ENCODE data around the gene BRPF1. TPM values are rescaled to one million over a fixed set of nuclear protein-coding genes. Genes with fewer than 3 reads are reported as not detected.
A peak's percentile ranks its signal among the peaks of the same experiment; 100 is the strongest.

BRPF1 gene
- total and polyA plus RNA-seq, 2 donors (not counting 1 experiment from before 2014, with no cell fraction given), result 24.4 to 36.5 TPM

- no peaks in the 10 kb centered on the region for H3K27me3 ChIP-seq (replicated peaks in 1 of 4; ENCODE audit: control extremely low read depth in 1 of 4, control insufficient read depth in 3 of 4, insufficient read depth in 4 of 4, low read length in 3 of 4)
- peak overlapping the region; percentile 98 for H3K4me2 ChIP-seq (replicated peaks; ENCODE audit: low read depth, low read length, poor library complexity, severe bottlenecking)
- peak overlapping the region; percentile 78 to 99 (median 94) for H3K4me3 ChIP-seq (ENCODE audit: control extremely low read depth in 1 of 5, extremely low read depth in 1 of 5, insufficient read depth in 1 of 5, low read depth in 2 of 5, low read length in 4 of 5)
- Mint-ChIP-seq H3K4me1 (peaks cover 51% of the 10 kb centered on the region), H3K27ac (peak overlapping the region; percentile 100), H3K9me3 (ENCODE audit: insufficient read depth) (no peaks in the 10 kb centered on the region), H3K4me3 (peak overlapping the region; percentile 99), H3K27me3 (no peaks in the 10 kb centered on the region)
- 16% methylated on average over 12 of the region's 14 CpGs for WGBS (ENCODE audit: insufficient coverage)
- H3K9ac ChIP-seq (ENCODE audit: low read length), result peak overlapping the region; percentile 98
- no peak for DNase-seq
- ChIA-PET CTCF (interaction anchor here (0.6 to 2.4 kb wide), 7 partner anchors 10 to 471 kb away, joined by 3 to 17 read pairs (median 4); partner anchors contain the start of gene TTLL3), POLR2A (interaction anchor here (0.6 to 1.6 kb wide), 14 partner anchors 10 to 529 kb away, joined by 3 to 39 read pairs (median 5); partner anchors contain the start of genes CRELD1, FANCD2, GHRL and MTMR14)
- peaks cover 65% of the 10 kb centered on the region for H3K79me2 ChIP-seq (ENCODE audit: control insufficient read depth, insufficient read depth, low read length)
- peak overlapping the region; percentile 93 to 99 for H3K27ac ChIP-seq (ENCODE audit: low read length in 2 of 2)
- H2AFZ ChIP-seq (ENCODE audit: insufficient read depth, low read depth, low read length, poor library complexity, severe bottlenecking), result peak overlapping the region; percentile 96
- no peak for ATAC-seq (ENCODE audit: low read depth)
- peaks cover 44 to 56% of the 10 kb centered on the region in 2 donors for H3K4me1 ChIP-seq (ENCODE audit: control insufficient read depth in 2 of 2, insufficient read depth in 2 of 2, low read length in 2 of 2)
- no peaks in the 10 kb centered on the region for H3K9me3 ChIP-seq (ENCODE audit: control extremely low read depth in 1 of 3, control insufficient read depth in 2 of 3, insufficient read depth in 1 of 3, low read length in 2 of 3)
- intact Hi-C loops (cut with micrococcal nuclease), result loop anchor here (1.0 to 2.0 kb wide), 7 partner anchors 12 to 529 kb away; partner anchors contain the start of genes BRPF1, RPUSD3, SEC13 and SETD5
- peaks cover 1 to 37% of the 10 kb centered on the region in 2 experiments for H3K36me3 ChIP-seq (replicated peaks in 1 of 2; ENCODE audit: control extremely low read depth in 1 of 2, control insufficient read depth in 1 of 2, extremely low read depth in 1 of 2, insufficient read depth in 2 of 2, low read length in 1 of 2)
- no peak for TF ChIP-seq CTCF (IDR thresholded peaks at IDR 0.05)
- peaks cover 31% of the 10 kb centered on the region for H4K20me1 ChIP-seq (ENCODE audit: control insufficient read depth, insufficient read depth, low read length, poor library complexity, severe bottlenecking)
Measured at GRCh38 chr3:9791790-9792404, 60.4 kb downstream of the BRPF1 start.
